Left lung (tissue), 10 donors: ENCODE data around the gene CREBL2. TPM values are rescaled to one million over a fixed set of nuclear protein-coding genes. Genes with fewer than 3 reads are reported as not detected.
"Not testable (repeated sequence)": the region's sequence is repeated elsewhere in the genome, so short reads cannot be mapped to it uniquely, and the experiment has no call there.

Source experiments
- ATAC-seq: fragments of 200-7000 bp; cut with Tn5 transposase; one replicate; pipeline ENCODE4 v1.9.1; 2020; ENCODE audit warnings: moderate library complexity
- DNase-seq, 4 donors: peaks; one replicate each; pipeline ENCODE4 v3.0.0-alpha.2; 2013 to 2020
- H3K27ac ChIP-seq, 2 donors: fragments of 200-600 bp; sonication (generic) in 1 of 2; one replicate each; pipeline versions ENCODE4 v1.5.0 to v1.8.0; 2020 to 2021
- H3K27me3 ChIP-seq, 2 donors: fragments of 200-600 bp; sonication (generic) in 1 of 2; one replicate each; pipeline versions ENCODE4 v1.5.0 to v1.8.0; 2020 to 2021
- H3K36me3 ChIP-seq, 2 donors: fragments of 200-600 bp; sonication (generic) in 1 of 2; one replicate each; pipeline versions ENCODE4 v1.5.0 to v1.8.0; 2020 to 2021
- H3K4me1 ChIP-seq, 2 donors: fragments of 200-600 bp; one replicate each; pipeline ENCODE4 v1.8.0; 2021
- H3K4me3 ChIP-seq, 2 donors: fragments of 200-600 bp; sonication (generic) in 1 of 2; one replicate each; pipeline versions ENCODE4 v1.5.0 to v1.8.0; 2020 to 2021; ENCODE audit warnings: mild to moderate bottlenecking in 1 of 2
- H3K9me3 ChIP-seq, 2 donors: fragments of 200-600 bp; sonication (generic) in 1 of 2; one replicate each; pipeline versions ENCODE4 v1.5.0 to v1.8.0; 2020 to 2021
- CTCF ChIP-seq, 2 donors: fragments of 200-600 bp; sonication (generic) in 1 of 2; IDR thresholded peaks; one replicate each; pipeline versions ENCODE4 v1.5.0 to v1.8.0; 2021; ENCODE audit warnings: antibody characterized with exemption in 2 of 2
- intact Hi-C, 2 donors: fragments of 100-400 bp; cut with DNase I; formaldehyde crosslinking; loops; one replicate each; pipeline versions ENCODE4 v1.11.2 to v1.14.2; 2022
- polyA plus RNA-seq, 6 donors: library from polyadenylated mRNA; unstranded; fragments of 120-200 nt; gene quantifications; one replicate each; pipeline ENCODE4 v1.2.1, GENCODE V29; 2013; ENCODE audit not compliant: insufficient read length in 6 of 6
- total RNA-seq, 2 donors: library from RNA; stranded (reverse); fragmentation: NEBNext Ultra II Directional; extraction: Animal tissue kit (Norgen Biotek cat#: 25700); gene quantifications; one replicate each; pipeline ENCODE4 v1.2.1, GENCODE V29; 2021
- donor health status: DM: no; HTN: yes; CAD: no.
- donor health status: DM: no; HTN: no; CAD: no.

The CREBL2 gene
- total and polyA plus RNA-seq, 8 donors: 23.9 to 35.9 (median 30.9) TPM

GRCh38 chr12:12563290-12563928, 48.3 kb upstream of the CREBL2 start:
- no peaks in the 10 kb centered on the region for H3K36me3 ChIP-seq
- H3K27ac ChIP-seq: peak overlapping the region; percentile 97 to 99
- intact Hi-C loops: loop anchor here in 1 of 2 donors (10.0 kb wide), 1 partner anchor 189 kb away; no protein-coding TSS in a partner anchor
- peaks cover 5 to 38% of the 10 kb centered on the region in 2 donors for H3K4me1 ChIP-seq
- H3K4me3 ChIP-seq: peak overlapping the region in 1 of 2 donors; percentile 62
- H3K9me3 ChIP-seq: no peaks in the 10 kb centered on the region
- ATAC-seq (no peak), DNase-seq (peak in 2 of 4 donors; percentile 22 to 43)
- no peaks in the 10 kb centered on the region for H3K27me3 ChIP-seq
- no peak for TF ChIP-seq CTCF (IDR thresholded peaks at IDR 0.05)

GRCh38 chr12:12564911-12565310, 46.8 kb upstream of the CREBL2 start:
- Histone ChIP-seq H3K9me3 (no peaks in the 10 kb centered on the region), H3K4me1 (peaks cover 5 to 29% of the 10 kb centered on the region in 2 donors), H3K36me3 (no peaks in the 10 kb centered on the region), H3K4me3 (no peak overlapping the region), H3K27me3 (no peaks in the 10 kb centered on the region), H3K27ac (no peak overlapping the region)
- no peak for TF ChIP-seq CTCF (IDR thresholded peaks at IDR 0.05)
- ATAC-seq: no peak
- intact Hi-C loops: loop anchor here in 1 of 2 donors (10.0 kb wide), 1 partner anchor 190 kb away; no protein-coding TSS in a partner anchor
- DNase-seq: no peak

- not testable (repeated sequence) for DNase-seq, ATAC-seq, H3K27ac ChIP-seq, H3K36me3 ChIP-seq, H3K4me3 ChIP-seq, H3K27me3 ChIP-seq, H3K9me3 ChIP-seq
- intact Hi-C loops: loop anchor here in 1 of 2 donors (10.0 kb wide), 1 partner anchor 191 kb away; no protein-coding TSS in a partner anchor
- peaks cover 5 to 19% of the 10 kb centered on the region in 2 donors for H3K4me1 ChIP-seq
Observed at GRCh38 chr12:12565971-12566370, 45.7 kb upstream of the CREBL2 start.

DNA sequence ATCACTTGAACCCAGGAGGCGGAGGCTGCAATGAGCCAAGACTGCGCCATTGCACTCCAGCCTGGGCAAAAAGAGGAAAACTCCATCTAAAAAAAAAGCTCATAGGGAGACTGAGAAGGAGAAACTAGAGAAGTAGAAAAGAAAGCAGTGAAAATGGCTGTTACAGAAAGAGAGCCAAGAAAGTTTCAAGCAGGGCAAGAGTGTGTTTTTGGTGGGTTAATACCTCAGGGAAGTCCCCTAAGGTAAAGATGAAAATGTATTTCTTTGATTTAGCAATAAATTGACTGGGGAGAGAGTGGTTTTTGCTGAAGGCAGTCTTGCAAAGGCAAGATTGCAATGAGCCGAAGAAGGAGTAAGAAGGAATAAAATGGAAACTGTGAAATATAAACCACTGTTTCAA, 39.0 kb upstream of the CREBL2 start:
- no peak for TF ChIP-seq CTCF (IDR thresholded peaks at IDR 0.05)
- no peak for ATAC-seq
- no peak overlapping the region for H3K4me3 ChIP-seq
- H3K36me3 ChIP-seq: no peaks in the 10 kb centered on the region
- H3K27ac ChIP-seq: no peak overlapping the region
- intact Hi-C loops: no loop called here
- no peaks in the 10 kb centered on the region for H3K9me3 ChIP-seq
- H3K4me1 ChIP-seq: no peaks in the 10 kb centered on the region
- DNase-seq: no peak
- H3K27me3 ChIP-seq: no peaks in the 10 kb centered on the region

GRCh38 chr12:12577786-12578185, 33.9 kb upstream of the CREBL2 start:
- H3K36me3 ChIP-seq: no peaks in the 10 kb centered on the region
- H3K27me3 ChIP-seq: no peaks in the 10 kb centered on the region
- ATAC-seq: no peak
- peaks cover 0 to 8% of the 10 kb centered on the region in 2 donors for H3K4me1 ChIP-seq
- H3K27ac ChIP-seq: no peak overlapping the region
- DNase-seq: no peak
- intact Hi-C loops: no loop called here
- TF ChIP-seq CTCF (IDR thresholded peaks at IDR 0.05): no peak
- H3K9me3 ChIP-seq: no peaks in the 10 kb centered on the region
- H3K4me3 ChIP-seq: no peak overlapping the region

DNA sequence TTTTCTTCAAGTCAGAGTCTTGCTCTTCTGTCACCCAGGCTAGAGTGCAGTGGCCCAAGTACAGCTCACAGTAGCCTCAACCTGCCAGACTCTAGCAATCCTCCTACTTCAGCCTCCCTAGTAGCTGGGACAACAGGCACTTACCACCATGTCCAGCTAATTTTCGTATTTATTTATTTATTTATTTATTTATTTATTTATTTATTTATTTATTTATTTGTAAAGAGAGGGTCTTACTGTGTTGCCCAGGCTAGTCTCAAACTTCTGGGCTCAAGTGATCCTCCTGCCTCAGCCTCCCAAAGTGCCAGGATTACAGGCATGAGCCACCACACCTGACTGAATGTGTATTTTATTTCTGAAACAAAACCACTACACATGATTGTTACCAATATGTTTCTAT, 31.0 kb upstream of the CREBL2 start:
- intact Hi-C loops, H3K4me3 ChIP-seq, ATAC-seq, H3K9me3 ChIP-seq, DNase-seq, H3K27ac ChIP-seq, H3K27me3 ChIP-seq, H3K36me3 ChIP-seq: not testable (repeated sequence)
- H3K4me1 ChIP-seq: peaks cover 0 to 28% of the 10 kb centered on the region in 2 donors
